K562 (cell line): Measurements from ENCODE around the gene SERPINE1. TPM values are rescaled to one million over a fixed set of nuclear protein-coding genes. Genes with fewer than 3 reads are reported as not detected.

Source experiments
- ATAC-seq: fragments of 200-7000 bp; cut with Tn5 transposase; 3 replicates; pipeline ENCODE4 v1.9.1; 2020; ENCODE audit warnings: moderate library complexity
- BruUV-seq: library from RNA; stranded (reverse); fragments of 400-500 nt; replicated peaks from 2 replicates; lab custom pipeline; 2021; lab: Mats Ljungman, UMichigan
- CTCF ChIA-PET: fragments of 300-600 bp; formaldehyde crosslinking; extraction: SDS; loops from one replicate; lab custom pipeline; 2021; ENCODE audit warnings: low intra/inter-chr PET ratio; lab: Yijun Ruan, JAX
- POLR2A ChIA-PET: fragments of 300-600, 350-650 bp; sonication (Branson Sonifier 250); formaldehyde crosslinking; extraction: SDS; loops from one replicate; lab custom pipeline; 2021; ENCODE audit warnings: antibody characterized with exemption, inconsistent platforms; lab: Yijun Ruan, JAX
- DNase-seq, 4 experiments: peaks; one replicate each; pipeline versions ENCODE4 v3.0.0 to v3.0.0-alpha.2; 2011 to 2018; ENCODE audit warnings: low spot score in 3 of 4, mixed read lengths in 3 of 4; ENCODE audit errors: extremely low read depth in 1 of 4
- FAIRE-seq: peaks from 2 replicates; lab custom pipeline; 2011; peaks lifted over from hg19 to GRCh38; lab: Jason Lieb, UNC
- H2AFZ ChIP-seq: 2 replicates; pipeline ENCODE4 v1.6.0; 2011; ENCODE audit warnings: low read depth, low read length, control low read depth, inconsistent platforms
- H3K27ac ChIP-seq: fragments of 200-600 bp; 3 replicates; pipeline ENCODE4 v1.8.0; 2011; ENCODE audit warnings: low read depth, mild to moderate bottlenecking, control low read depth, inconsistent platforms, low read length, moderate library complexity, mixed read lengths; ENCODE audit errors: extremely low read depth
- H3K27me3 ChIP-seq, 2 experiments: fragments of 300-600 bp in 1 of 2; 2 replicates in 1 of 2; 3 replicates in 1 of 2; pipeline versions ENCODE4 v1.6.0 to v1.8.0; 2011; ENCODE audit warnings: inconsistent platforms in 2 of 2, low read length in 2 of 2, mild to moderate bottlenecking in 1 of 2, mixed read lengths in 1 of 2, moderate library complexity in 1 of 2; ENCODE audit not compliant: control insufficient read depth in 2 of 2, insufficient read depth in 2 of 2
- H3K36me3 ChIP-seq: fragments of 300-600 bp; 3 replicates; pipeline ENCODE4 v1.8.0; 2011; ENCODE audit warnings: mild to moderate bottlenecking, low read length, inconsistent platforms; ENCODE audit not compliant: control insufficient read depth, insufficient read depth
- H3K4me1 ChIP-seq, 2 experiments: fragments of 200-600 bp in 1 of 2; replicated peaks in 1 of 2; 2 replicates in 1 of 2; 3 replicates in 1 of 2; pipeline versions ENCODE4 v1.5.1 to v1.8.0; 2011; ENCODE audit warnings: inconsistent platforms in 2 of 2, low read length in 2 of 2, mild to moderate bottlenecking in 1 of 2, mixed read lengths in 1 of 2, moderate library complexity in 1 of 2; ENCODE audit not compliant: control insufficient read depth in 2 of 2, insufficient read depth in 2 of 2
- H3K4me2 ChIP-seq: 2 replicates; pipeline ENCODE4 v1.6.1; 2011; ENCODE audit warnings: low read length, control low read depth, inconsistent platforms, mixed read lengths; ENCODE audit not compliant: insufficient read depth
- H3K4me3 ChIP-seq: fragments of 200-600 bp; sonication (generic), shearing (Covaris generic); 2 replicates; pipeline ENCODE4 v1.5.1; 2016; ENCODE audit warnings: control low read depth, inconsistent platforms
- H3K79me2 ChIP-seq: fragments of 200-600 bp; 3 replicates; pipeline ENCODE4 v1.8.0; 2011; ENCODE audit warnings: low read length, inconsistent platforms; ENCODE audit not compliant: control insufficient read depth, insufficient read depth
- H3K9ac ChIP-seq, 2 experiments: 2 replicates each; pipeline versions ENCODE4 v1.6.0 to v1.6.1; 2011; ENCODE audit warnings: low read depth in 2 of 2, low read length in 2 of 2, control low read depth in 1 of 2, inconsistent platforms in 1 of 2, mild to moderate bottlenecking in 1 of 2, mixed read lengths in 1 of 2; ENCODE audit not compliant: insufficient read depth in 1 of 2
- H3K9me1 ChIP-seq: one replicate; pipeline ENCODE4 v1.6.0; 2011; ENCODE audit warnings: inconsistent platforms, mild to moderate bottlenecking, low read length, moderate library complexity; ENCODE audit not compliant: control insufficient read depth, insufficient read depth
- H3K9me3 ChIP-seq: replicated peaks from 2 replicates; pipeline ENCODE4 v1.5.1; 2011; ENCODE audit warnings: low read depth, low read length, inconsistent platforms; ENCODE audit not compliant: control insufficient read depth, insufficient read depth
- H4K20me1 ChIP-seq: replicated peaks from 2 replicates; pipeline ENCODE4 v1.6.1; 2011; ENCODE audit warnings: low read length, inconsistent platforms, mixed read lengths; ENCODE audit not compliant: control insufficient read depth, insufficient read depth
- ARID3B ChIP-seq: fragments of 250-450 bp; sonication (Bioruptor Pico); IDR thresholded peaks from 2 replicates; pipeline ENCODE4 v1.4.0; 2020; ENCODE audit warnings: borderline replicate concordance
- BCOR ChIP-seq: fragments of 450-650 bp; IDR thresholded peaks from 2 replicates; pipeline ENCODE4 v1.6.1; 2016
- CREB5 ChIP-seq: fragments of 250-450 bp; sonication (Bioruptor Pico); IDR thresholded peaks from 2 replicates; pipeline ENCODE4 v1.5.0; 2020; ENCODE audit warnings: mild to moderate bottlenecking
- ELF1 ChIP-seq: fragments of 200-800 bp; sonication (Bioruptor generic); IDR thresholded peaks from 2 replicates; pipeline ENCODE4 v1.6.1; 2016; ENCODE audit warnings: missing genetic modification characterization, missing compliant biosample characterization
- FOSL1 ChIP-seq: fragments of 200-800 bp; sonication (Bioruptor generic); conservative IDR thresholded peaks from 2 replicates; pipeline ENCODE4 v1.6.1; 2016; ENCODE audit warnings: missing genetic modification characterization, missing compliant biosample characterization
- FOXM1 ChIP-seq, 2 experiments: fragments of 450-650 bp in 1 of 2; sonication (generic) in 1 of 2; formaldehyde crosslinking in 1 of 2; IDR thresholded peaks; 2 replicates each; pipeline versions ENCODE4 v1.6.1 to v1.9.0; 2017 to 2022; ENCODE audit warnings: low read depth in 2 of 2, mild to moderate bottlenecking in 2 of 2, missing genetic modification reagents in 1 of 2, moderate library complexity in 1 of 2
- MTA2 ChIP-seq: fragments of 450-650 bp; IDR thresholded peaks from 2 replicates; pipeline ENCODE4 v1.6.1; 2016; ENCODE audit warnings: low read depth
- MXD1 ChIP-seq: fragments of 250-450 bp; sonication (Bioruptor Pico); IDR thresholded peaks from 2 replicates; pipeline ENCODE4 v1.8.0; 2021; ENCODE audit warnings: borderline replicate concordance, mild to moderate bottlenecking, moderate library complexity; ENCODE audit not compliant: poor library complexity, severe bottlenecking
- PPARD ChIP-seq: fragments of 250-450 bp; sonication (Bioruptor Pico); IDR thresholded peaks from 2 replicates; pipeline ENCODE4 v1.8.0; 2022; ENCODE audit warnings: inconsistent platforms, mild to moderate bottlenecking, moderate library complexity
- SMARCA5 ChIP-seq: fragments of 450-650 bp; IDR thresholded peaks from 2 replicates; pipeline ENCODE4 v1.6.1; 2016
- SPI1 ChIP-seq: IDR thresholded peaks from 2 replicates; pipeline ENCODE4 v1.6.1; 2011; ENCODE audit warnings: low read depth, low read length, control low read depth, borderline replicate concordance
- ZBED1 ChIP-seq: IDR thresholded peaks from 2 replicates; pipeline ENCODE4 v1.6.1; 2014
- ZBTB11 ChIP-seq, 3 experiments: fragments of 200-800 bp in 1 of 3; fragments of 250-450 bp in 1 of 3; fragments of 450-650 bp in 1 of 3; sonication (Bioruptor Pico) in 1 of 3; sonication (Bioruptor generic) in 1 of 3; formaldehyde crosslinking in 1 of 3; IDR thresholded peaks; 2 replicates each; pipeline versions ENCODE4 v1.6.1 to v1.8.0; 2016 to 2022; ENCODE audit warnings: mild to moderate bottlenecking in 2 of 3, missing genetic modification characterization in 2 of 3, missing compliant biosample characterization in 1 of 3, moderate library complexity in 1 of 3
- WGBS: fragments of 100-300 bp; shearing (Covaris generic); methylation state at CpG from one replicate; pipeline ENCODE4 v1.1.6; 2016; ENCODE audit warnings: low coverage, mixed read lengths; ENCODE audit not compliant: insufficient coverage; ENCODE audit errors: missing lambda C conversion rate; 5-methylcytosine and 5-hydroxymethylcytosine counted together
- in situ Hi-C: fragments of 300-500 bp; cut with MboI; formaldehyde crosslinking; loops from 4 replicates; pipeline ENCODE4 v1.15.0; 2018; ENCODE audit warnings: inconsistent platforms, mixed read lengths
- intact Hi-C: fragments of 100-400 bp; cut with micrococcal nuclease; formaldehyde crosslinking; loops from 2 replicates; pipeline ENCODE4 v1.14.2; 2022
- polyA plus RNA-seq, 8 experiments: library from polyadenylated mRNA; depleted of rRNA in 4 of 8; stranded (reverse) in 5 of 8; unstranded in 3 of 8; fragments of >200 nt; fragmentation: Nextera tagmentation in 2 of 8; fragmentation: Illumina TruSeq in 1 of 8; extraction: Ambion mirVana in 2 of 8; extraction: Trizol in 1 of 8; gene quantifications; 2 replicates each; pipeline versions ENCODE4 v1.2.1 to v1.2.3, GENCODE V29; 2011 to 2014; ENCODE audit warnings: inconsistent platforms in 1 of 8, missing spikeins in 1 of 8
- total RNA-seq, 7 experiments: library from RNA; depleted of rRNA in 6 of 7; stranded (reverse); fragments of >200 nt in 6 of 7; fragmentation: Illumina TruSeq in 2 of 7; extraction: Trizol in 2 of 7; gene quantifications; 2 replicates each; pipeline versions ENCODE4 v1.2.1 to v1.2.3, GENCODE V29; 2011 to 2021; ENCODE audit warnings: low replicate concordance in 1 of 7

SERPINE1 gene
- total and polyA plus RNA-seq, 9 of the 15 experiments (the other 6 are each of a cell fraction or from before 2014, with no cell fraction given), result 0.22 to 4.8 (median 0.91) TPM

- Histone ChIP-seq H3K27me3 (no peaks in the 10 kb centered on the region), H3K4me3 (no peak overlapping the region), H3K9me1 (no peaks in the 10 kb centered on the region), H3K9ac (peak overlapping the region; percentile 62 to 89), H3K4me1 (peaks cover 47 to 57% of the 10 kb centered on the region in 2 experiments), H3K9me3 (no peaks in the 10 kb centered on the region), H3K79me2 (no peaks in the 10 kb centered on the region), H3K27ac (peak overlapping the region; percentile 81), H3K4me2 (peak overlapping the region; percentile 76), H3K36me3 (no peaks in the 10 kb centered on the region), H2AFZ (peak overlapping the region; percentile 85), H4K20me1 (no peaks in the 10 kb centered on the region)
- ChIA-PET CTCF (interaction anchor here (0.6 kb wide), 1 partner anchor 206 kb away, joined by 3 read pairs; no protein-coding TSS in a partner anchor), POLR2A (interaction anchor here (0.6 to 1.5 kb wide), 14 partner anchors 10 to 394 kb away, joined by 3 to 6 read pairs (median 4); partner anchors contain the start of genes POP7, SERPINE1, TRIM56 and UFSP1)
- WGBS, result 4% methylated on average over 25 of the region's 26 CpGs
- BruUV-seq, result no TSS peak
- FAIRE-seq (peak; percentile 99), DNase-seq (peak; percentile 96 to 99 (median 98)), ATAC-seq (peak; percentile 95)
- intact Hi-C loops (loop anchor here (1.0 kb wide), 1 partner anchor 38 kb away; no protein-coding TSS in a partner anchor), in situ Hi-C loops (no loop called here)
- TF ChIP-seq MTA2 (peak; percentile 33; the same call in 1 of the 2 replicates), SMARCA5 (no peak; the same call in 1 of the 2 replicates), ZBTB11 (CRISPR knock-in tag; IDR thresholded peaks at IDR 0.05) (peak in 1 of 3 experiments; percentile 78; a peak in 3 of 6 replicates), MXD1 (no peak), PPARD (CRISPR knock-in tag) (no peak), SPI1 (no peak), FOSL1 (peak; percentile 99), ZBED1 (no peak; the same call in 1 of the 2 replicates), FOXM1 (IDR thresholded peaks at IDR 0.05; ENCODE audit: low read depth) (no peak), FOXM1 (CRISPR knock-in tag; IDR thresholded peaks at IDR 0.05; ENCODE audit: low read depth) (no peak; the same call in 1 of the 2 replicates), CREB5 (CRISPR knock-in tag) (peak; percentile 15; the same call in 1 of the 2 replicates), ARID3B (CRISPR knock-in tag) (no peak), ELF1 (tag) (peak; percentile 55), BCOR (peak; percentile 74)
These were observed 26.7 kb upstream of the SERPINE1 start for GRCh38 chr7:101099969-101100781.
